ENCODE measurements around the gene LDLRAD4.

Gene LDLRAD4

DNA sequence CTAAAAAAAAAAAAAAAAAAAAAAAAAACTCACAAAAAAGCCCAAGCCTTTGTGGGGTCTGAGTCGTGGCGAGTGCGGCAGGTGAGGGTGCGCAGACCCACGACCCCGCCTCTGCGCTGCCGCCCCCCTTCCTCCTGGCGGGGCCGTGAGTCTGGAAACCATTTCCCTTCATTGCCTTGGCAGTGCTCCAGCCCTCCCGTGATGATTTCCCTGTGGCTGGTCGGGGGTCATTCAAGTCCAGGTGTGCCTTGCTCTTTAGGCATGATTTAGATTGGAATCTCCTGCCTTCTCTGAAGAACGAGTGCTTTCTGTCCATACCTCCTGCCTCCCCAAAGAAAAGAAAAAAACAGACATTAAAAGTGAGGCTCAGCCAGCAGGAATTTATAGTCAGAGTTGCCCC, 346.0 kb downstream of the LDLRAD4 start (continued):
- TF ChIP-seq TSHZ2 (CRISPR knock-in tag; IDR thresholded peaks at IDR 0.05) (no peak), OSR1 (CRISPR knock-in tag; IDR thresholded peaks at IDR 0.05) (no peak)

DNA sequence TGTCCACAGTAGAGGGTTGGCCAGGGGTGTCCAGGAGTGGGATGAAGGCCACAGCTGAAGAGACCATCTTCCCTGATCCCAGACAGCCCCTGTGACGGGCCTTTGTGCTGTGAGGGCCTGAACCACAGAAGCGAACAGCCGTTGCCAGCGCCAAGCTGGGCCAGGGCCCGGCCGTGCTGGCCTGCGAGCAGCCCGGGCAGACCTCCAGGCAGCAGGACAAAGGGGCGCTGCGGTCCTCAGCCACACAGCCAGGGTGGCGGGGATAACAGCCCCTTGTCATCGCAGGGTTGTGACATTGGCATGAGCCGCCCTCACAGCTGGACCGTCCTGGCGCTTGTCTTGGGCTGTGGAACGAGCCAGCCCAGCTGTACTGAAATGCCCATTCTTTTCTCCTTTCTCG, 346.7 kb downstream of the LDLRAD4 start:
- TF ChIP-seq GLIS3 (CRISPR knock-in tag; IDR thresholded peaks at IDR 0.05) (no peak), PATZ1 (CRISPR knock-in tag; IDR thresholded peaks at IDR 0.05; ENCODE audit: borderline replicate concordance) (no peak), BACH2 (CRISPR knock-in tag; IDR thresholded peaks at IDR 0.05; ENCODE audit: borderline replicate concordance) (no peak), ZC3H10 (CRISPR knock-in tag; IDR thresholded peaks at IDR 0.05) (no peak), SNAI2 (CRISPR knock-in tag; IDR thresholded peaks at IDR 0.05) (no peak)
- TF ChIP-seq, protein P1, sequence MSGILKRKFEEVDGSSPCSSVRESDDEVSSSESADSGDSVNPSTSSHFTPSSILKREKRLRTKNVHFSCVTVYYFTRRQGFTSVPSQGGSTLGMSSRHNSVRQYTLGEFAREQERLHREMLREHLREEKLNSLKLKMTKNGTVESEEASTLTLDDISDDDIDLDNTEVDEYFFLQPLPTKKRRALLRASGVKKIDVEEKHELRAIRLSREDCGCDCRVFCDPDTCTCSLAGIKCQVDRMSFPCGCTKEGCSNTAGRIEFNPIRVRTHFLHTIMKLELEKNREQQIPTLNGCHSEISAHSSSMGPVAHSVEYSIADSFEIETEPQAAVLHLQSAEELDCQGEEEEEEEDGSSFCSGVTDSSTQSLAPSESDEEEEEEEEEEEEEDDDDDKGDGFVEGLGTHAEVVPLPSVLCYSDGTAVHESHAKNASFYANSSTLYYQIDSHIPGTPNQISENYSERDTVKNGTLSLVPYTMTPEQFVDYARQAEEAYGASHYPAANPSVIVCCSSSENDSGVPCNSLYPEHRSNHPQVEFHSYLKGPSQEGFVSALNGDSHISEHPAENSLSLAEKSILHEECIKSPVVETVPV (CRISPR knock-in tag; IDR thresholded peaks at IDR 0.05): no peak
- TF ChIP-seq, protein P2, sequence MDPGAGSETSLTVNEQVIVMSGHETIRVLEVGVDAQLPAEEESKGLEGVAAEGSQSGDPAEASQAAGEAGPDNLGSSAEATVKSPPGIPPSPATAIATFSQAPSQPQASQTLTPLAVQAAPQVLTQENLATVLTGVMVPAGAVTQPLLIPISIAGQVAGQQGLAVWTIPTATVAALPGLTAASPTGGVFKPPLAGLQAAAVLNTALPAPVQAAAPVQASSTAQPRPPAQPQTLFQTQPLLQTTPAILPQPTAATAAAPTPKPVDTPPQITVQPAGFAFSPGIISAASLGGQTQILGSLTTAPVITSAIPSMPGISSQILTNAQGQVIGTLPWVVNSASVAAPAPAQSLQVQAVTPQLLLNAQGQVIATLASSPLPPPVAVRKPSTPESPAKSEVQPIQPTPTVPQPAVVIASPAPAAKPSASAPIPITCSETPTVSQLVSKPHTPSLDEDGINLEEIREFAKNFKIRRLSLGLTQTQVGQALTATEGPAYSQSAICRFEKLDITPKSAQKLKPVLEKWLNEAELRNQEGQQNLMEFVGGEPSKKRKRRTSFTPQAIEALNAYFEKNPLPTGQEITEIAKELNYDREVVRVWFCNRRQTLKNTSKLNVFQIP (CRISPR knock-in tag; IDR thresholded peaks at IDR 0.05; ENCODE audit: borderline replicate concordance, low read depth): no peak
- no peak for ATAC-seq

DNA sequence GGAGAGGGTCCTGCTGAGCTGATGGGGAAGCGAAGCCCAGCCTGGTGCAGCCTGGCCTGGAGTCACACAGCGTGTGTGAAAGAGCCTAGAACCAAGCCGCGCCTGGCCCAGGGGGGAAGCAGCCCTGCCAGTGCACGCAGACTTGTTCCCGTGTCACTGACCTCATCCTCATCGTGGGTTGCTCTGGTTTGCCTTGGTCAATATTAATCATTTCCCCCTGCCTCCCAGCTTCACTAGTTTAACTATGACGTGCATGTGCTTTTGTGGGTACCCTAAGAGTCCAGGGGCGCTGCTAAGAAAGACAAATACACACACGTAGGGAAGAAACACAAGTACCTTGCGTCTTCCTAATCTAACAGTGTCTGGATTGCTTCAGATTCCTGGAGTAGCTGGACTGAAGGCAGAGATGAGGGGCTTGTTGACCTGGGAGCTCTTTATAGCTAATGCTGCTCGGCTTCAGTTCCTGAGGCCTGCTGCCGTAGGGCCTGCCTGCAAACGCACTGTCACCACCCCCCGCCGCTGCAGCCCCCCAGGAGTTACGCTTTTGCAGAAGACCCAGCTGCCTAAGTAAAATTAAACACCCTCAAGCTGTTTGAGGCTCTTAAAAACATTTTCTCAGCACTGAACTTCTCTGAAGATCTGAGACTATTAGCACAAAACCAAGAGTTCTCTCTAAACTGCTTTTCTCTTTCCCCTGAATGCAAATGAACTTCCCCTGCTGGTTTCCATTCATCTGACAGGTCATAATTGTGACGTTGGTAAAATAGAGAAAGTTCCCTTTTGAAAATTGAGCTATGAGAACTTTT, 348.6 kb downstream of the LDLRAD4 start:
- TF ChIP-seq TOX (CRISPR knock-in tag; IDR thresholded peaks at IDR 0.05; ENCODE audit: borderline replicate concordance) (no peak), PATZ1 (CRISPR knock-in tag; IDR thresholded peaks at IDR 0.05; ENCODE audit: borderline replicate concordance) (no peak), RARB (CRISPR knock-in tag; IDR thresholded peaks at IDR 0.05) (no peak)
- ATAC-seq: no peak

DNA sequence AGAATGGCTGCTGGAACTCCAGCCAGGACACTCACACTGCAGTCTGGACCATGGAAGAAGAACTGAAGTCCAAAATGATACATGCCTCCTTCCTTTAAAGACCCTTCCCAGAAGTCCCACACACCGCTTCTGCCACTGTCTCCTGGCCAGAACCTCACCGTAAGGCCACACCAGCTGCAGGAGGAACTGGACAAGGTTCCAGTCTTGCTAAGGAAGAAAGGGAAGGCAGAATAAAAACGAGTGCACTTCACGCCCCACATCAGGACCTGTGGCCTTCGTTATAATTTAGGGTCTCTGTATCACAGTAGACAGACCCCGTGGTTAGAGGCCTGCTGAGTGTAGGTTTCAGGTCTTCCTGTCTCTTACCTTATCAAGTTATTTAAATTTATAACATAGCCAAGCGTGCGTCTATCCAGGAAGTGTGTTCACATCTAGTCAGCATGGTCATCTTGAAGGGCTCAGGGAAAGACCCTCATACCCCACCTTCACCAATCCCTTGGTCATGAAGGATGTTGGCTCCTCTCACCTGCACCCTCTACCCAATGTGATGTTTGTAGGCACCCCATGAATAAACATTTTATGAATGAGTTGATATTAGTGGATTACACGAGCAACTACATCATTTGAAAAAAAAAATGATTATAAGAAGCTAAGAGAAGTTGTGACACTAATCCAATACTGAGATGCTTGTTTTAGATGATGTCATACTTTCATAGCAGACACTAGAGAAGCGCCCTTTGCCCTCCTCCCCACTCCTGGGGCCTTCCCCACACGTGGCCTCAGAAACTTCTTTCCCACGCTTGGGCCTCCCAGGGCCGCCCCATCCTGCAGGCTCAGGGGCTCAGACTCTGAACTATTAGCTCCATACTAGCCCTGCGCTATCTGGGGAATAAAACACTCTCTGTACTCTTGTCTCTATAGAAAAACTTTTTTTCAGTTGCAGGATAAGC, 350.2 kb downstream of the LDLRAD4 start:
- TF ChIP-seq CSDC2 (CRISPR knock-in tag; IDR thresholded peaks at IDR 0.05) (no peak), GLIS3 (CRISPR knock-in tag; IDR thresholded peaks at IDR 0.05) (no peak), ZC3H10 (CRISPR knock-in tag; IDR thresholded peaks at IDR 0.05) (no peak), ESRRG (CRISPR knock-in tag; IDR thresholded peaks at IDR 0.05) (no peak), PPARA (CRISPR knock-in tag; IDR thresholded peaks at IDR 0.05; ENCODE audit: borderline replicate concordance) (no peak), TSHZ2 (CRISPR knock-in tag; IDR thresholded peaks at IDR 0.05) (no peak), PATZ1 (CRISPR knock-in tag; IDR thresholded peaks at IDR 0.05; ENCODE audit: borderline replicate concordance) (no peak), BACH2 (CRISPR knock-in tag; IDR thresholded peaks at IDR 0.05; ENCODE audit: borderline replicate concordance) (no peak), ZFP3 (CRISPR knock-in tag; IDR thresholded peaks at IDR 0.05) (no peak), CREB5 (CRISPR knock-in tag; IDR thresholded peaks at IDR 0.05; ENCODE audit: low read depth) (no peak)
- ATAC-seq: no peak

All from SK-N-SH treated with all-trans-retinoic acid at 6 μM for 48 hours (cell line).